Ectodermal cell (in vitro differentiated cells): ENCODE measurements around the gene RNLS.

Source experiments
- H3K27ac ChIP-seq: 2 replicates; pipeline ENCODE4 v1.7.0; 2013; ENCODE audit warnings: mild to moderate bottlenecking, low read depth, low read length; ENCODE audit not compliant: insufficient read depth, poor library complexity, severe bottlenecking
- H3K27me3 ChIP-seq: 2 replicates; pipeline ENCODE4 v1.7.0; 2013; ENCODE audit warnings: mild to moderate bottlenecking, low read length; ENCODE audit not compliant: insufficient read depth, control insufficient read depth, poor library complexity, severe bottlenecking
- H3K36me3 ChIP-seq: one replicate; pipeline ENCODE4 v1.7.0; 2013; ENCODE audit warnings: low read length; ENCODE audit not compliant: control insufficient read depth, insufficient read depth
- H3K4me1 ChIP-seq: one replicate; pipeline ENCODE4 v1.7.0; 2013; ENCODE audit warnings: low read length; ENCODE audit not compliant: control insufficient read depth, insufficient read depth
- H3K4me3 ChIP-seq: 2 replicates; pipeline ENCODE4 v1.7.0; 2013; ENCODE audit warnings: low read depth, low read length, control low read depth; ENCODE audit not compliant: insufficient read depth
- H3K9me3 ChIP-seq: 2 replicates; pipeline ENCODE4 v1.7.0; 2013; ENCODE audit warnings: mild to moderate bottlenecking, low read length, moderate library complexity; ENCODE audit not compliant: control insufficient read depth
- WGBS, 2 experiments: methylation state at CpG; one replicate each; pipeline ENCODE4 v1.1.7; 2013; ENCODE audit warnings: missing lambda C conversion rate in 2 of 2; 5-methylcytosine and 5-hydroxymethylcytosine counted together

Gene RNLS

GRCh38 chr10:88417387-88418030 is 165.6 kb downstream of the RNLS start:
- Histone ChIP-seq H3K36me3 (no peaks in the 10 kb centered on the region), H3K27me3 (no peaks in the 10 kb centered on the region), H3K4me3 (no peak overlapping the region), H3K27ac (no peak overlapping the region), H3K4me1 (peaks cover 4% of the 10 kb centered on the region), H3K9me3 (no peaks in the 10 kb centered on the region)
- WGBS, 2 experiments, result 88 to 100% methylated on average over 2 to 3 of the region's 3 CpGs

- WGBS, 2 experiments, result 88 to 97% methylated on average over 1 of the region's 1 CpG
- Histone ChIP-seq H3K27ac (no peak overlapping the region), H3K9me3 (no peaks in the 10 kb centered on the region), H3K27me3 (no peaks in the 10 kb centered on the region), H3K36me3 (no peaks in the 10 kb centered on the region), H3K4me1 (peaks cover 4% of the 10 kb centered on the region), H3K4me3 (no peak overlapping the region)
Observed at GRCh38 chr10:88416801-88417200, 166.3 kb downstream of the RNLS start.

- Histone ChIP-seq H3K4me1 (peaks cover 4% of the 10 kb centered on the region), H3K4me3 (no peak overlapping the region), H3K27ac (no peak overlapping the region)
Observed at GRCh38 chr10:88415533-88416130, 167.5 kb downstream of the RNLS start.

GRCh38 chr10:88413412-88413811 is 169.7 kb downstream of the RNLS start:
- Histone ChIP-seq H3K9me3 (no peaks in the 10 kb centered on the region), H3K4me1 (peaks cover 4% of the 10 kb centered on the region), H3K27ac (no peak overlapping the region), H3K27me3 (no peaks in the 10 kb centered on the region), H3K36me3 (no peaks in the 10 kb centered on the region), H3K4me3 (no peak overlapping the region)
- 89 to 97% methylated on average over 3 of the region's 3 CpGs for WGBS, 2 experiments

More at GRCh38 chr10:88415533-88416130, 167.5 kb downstream of the RNLS start:
- H3K9me3 ChIP-seq, result no peaks in the 10 kb centered on the region
- WGBS, 2 experiments, result 75 to 96% methylated on average over 1 of the region's 1 CpG
- H3K27me3 ChIP-seq, result no peaks in the 10 kb centered on the region
- H3K36me3 ChIP-seq, result no peaks in the 10 kb centered on the region

GRCh38 chr10:88411772-88412349 is 171.3 kb downstream of the RNLS start:
- Histone ChIP-seq H3K4me3 (no peak overlapping the region), H3K4me1 (peaks cover 4% of the 10 kb centered on the region), H3K27ac (no peak overlapping the region), H3K36me3 (no peaks in the 10 kb centered on the region), H3K27me3 (no peaks in the 10 kb centered on the region), H3K9me3 (no peaks in the 10 kb centered on the region)
- WGBS, 2 experiments, result 92 to 93% methylated on average over 5 of the region's 6 CpGs

- H3K36me3 ChIP-seq, result no peaks in the 10 kb centered on the region
- no peak overlapping the region for H3K27ac ChIP-seq
- WGBS, 2 experiments, result no CpG with 5 or more reads among the region's 1 CpG
- H3K27me3 ChIP-seq, result no peaks in the 10 kb centered on the region
- no peaks in the 10 kb centered on the region for H3K4me1 ChIP-seq
- H3K9me3 ChIP-seq, result no peaks in the 10 kb centered on the region
- H3K4me3 ChIP-seq, result no peak overlapping the region
Observed at GRCh38 chr10:88409824-88410223, 173.3 kb downstream of the RNLS start.

GRCh38 chr10:88409236-88409635 is 173.9 kb downstream of the RNLS start:
- H3K27ac ChIP-seq, result no peak overlapping the region
- WGBS, 2 experiments, result 94 to 100% methylated on average over 2 of the region's 2 CpGs
- H3K9me3 ChIP-seq, result no peaks in the 10 kb centered on the region
- no peaks in the 10 kb centered on the region for H3K27me3 ChIP-seq
- no peaks in the 10 kb centered on the region for H3K36me3 ChIP-seq
- H3K4me3 ChIP-seq, result no peak overlapping the region
- no peaks in the 10 kb centered on the region for H3K4me1 ChIP-seq

GRCh38 chr10:88408096-88408495 is 175.0 kb downstream of the RNLS start:
- no peaks in the 10 kb centered on the region for H3K9me3 ChIP-seq
- WGBS, 2 experiments, result 80 to 100% methylated on average over 1 to 2 of the region's 2 CpGs
- H3K36me3 ChIP-seq, result no peaks in the 10 kb centered on the region
- no peaks in the 10 kb centered on the region for H3K4me1 ChIP-seq
- H3K27me3 ChIP-seq, result no peaks in the 10 kb centered on the region
- H3K4me3 ChIP-seq, result no peak overlapping the region
- H3K27ac ChIP-seq, result no peak overlapping the region

GRCh38 chr10:88404133-88404532 is 179.0 kb downstream of the RNLS start:
- WGBS, 2 experiments, result 92 to 100% methylated on average over 1 to 2 of the region's 2 CpGs
- H3K4me3 ChIP-seq, result no peak overlapping the region
- no peaks in the 10 kb centered on the region for H3K36me3 ChIP-seq
- no peaks in the 10 kb centered on the region for H3K27me3 ChIP-seq
- no peaks in the 10 kb centered on the region for H3K4me1 ChIP-seq
- no peaks in the 10 kb centered on the region for H3K9me3 ChIP-seq
- H3K27ac ChIP-seq, result no peak overlapping the region

- Histone ChIP-seq H3K36me3 (no peaks in the 10 kb centered on the region), H3K27me3 (no peaks in the 10 kb centered on the region), H3K4me1 (no peaks in the 10 kb centered on the region), H3K27ac (no peak overlapping the region), H3K4me3 (no peak overlapping the region), H3K9me3 (no peaks in the 10 kb centered on the region)
- WGBS, 2 experiments, result 69 to 74% methylated on average over 2 of the region's 2 CpGs
Observed at GRCh38 chr10:88401671-88402347, 181.3 kb downstream of the RNLS start.
